ENCODE data around the gene EGLN2. TPM values are rescaled to one million over a fixed set of nuclear protein-coding genes. Genes with fewer than 3 reads are reported as not detected.

EGLN2 gene
- total RNA-seq, 1 experiment from 2014 or later = 131 TPM

- H4K8ac ChIP-seq (replicated peaks; ENCODE audit: insufficient read length, low read depth, low read length) = no peak overlapping the region
- H3K9me3 ChIP-seq (ENCODE audit: control insufficient read depth, low read depth, low read length) = no peaks in the 10 kb centered on the region
- no peak overlapping the region for H3K4me2 ChIP-seq (ENCODE audit: insufficient read depth, insufficient read length, low read length)
- DNase-seq = no peak
- H3K4ac ChIP-seq (ENCODE audit: low read depth, low read length) = no peak overlapping the region
- no peak overlapping the region for H3T11ph ChIP-seq (ENCODE audit: low read length)
- H3K23me2 ChIP-seq (ENCODE audit: insufficient read length, low read depth, low read length, poor library complexity, severe bottlenecking) = no peaks in the 10 kb centered on the region
- H2AK5ac ChIP-seq (ENCODE audit: insufficient read length, low read length) = no peak overlapping the region
- H4K20me1 ChIP-seq (ENCODE audit: control insufficient read depth, insufficient read depth, insufficient read length) = peaks cover 3% of the 10 kb centered on the region
- H3K4me1 Mint-ChIP-seq = peaks cover 18 to 27% of the 10 kb centered on the region in 2 experiments
- H3K18ac ChIP-seq (ENCODE audit: insufficient read length, low read depth, low read length) = no peak overlapping the region
- no peak overlapping the region for H3K23ac ChIP-seq (ENCODE audit: insufficient read length, low read depth, low read length)
- H3K9ac ChIP-seq (ENCODE audit: extremely low read depth, insufficient read length, low read length) = no peak overlapping the region
- peaks cover 17% of the 10 kb centered on the region for H3K79me1 ChIP-seq (ENCODE audit: insufficient read depth, low read depth, low read length, poor library complexity, severe bottlenecking)
- no peaks in the 10 kb centered on the region for H3K4me1 ChIP-seq (ENCODE audit: insufficient read depth, low read length)
- peak overlapping the region in 2 of 3 experiments; percentile 16 to 33; a peak in 4 of 7 replicates for H3K27ac Mint-ChIP-seq
- no peak overlapping the region for H2BK12ac ChIP-seq (ENCODE audit: insufficient read length, low read depth, low read length)
- H4K91ac ChIP-seq (ENCODE audit: insufficient read length, low read depth, low read length) = no peak overlapping the region
- TF ChIP-seq, protein P1, sequence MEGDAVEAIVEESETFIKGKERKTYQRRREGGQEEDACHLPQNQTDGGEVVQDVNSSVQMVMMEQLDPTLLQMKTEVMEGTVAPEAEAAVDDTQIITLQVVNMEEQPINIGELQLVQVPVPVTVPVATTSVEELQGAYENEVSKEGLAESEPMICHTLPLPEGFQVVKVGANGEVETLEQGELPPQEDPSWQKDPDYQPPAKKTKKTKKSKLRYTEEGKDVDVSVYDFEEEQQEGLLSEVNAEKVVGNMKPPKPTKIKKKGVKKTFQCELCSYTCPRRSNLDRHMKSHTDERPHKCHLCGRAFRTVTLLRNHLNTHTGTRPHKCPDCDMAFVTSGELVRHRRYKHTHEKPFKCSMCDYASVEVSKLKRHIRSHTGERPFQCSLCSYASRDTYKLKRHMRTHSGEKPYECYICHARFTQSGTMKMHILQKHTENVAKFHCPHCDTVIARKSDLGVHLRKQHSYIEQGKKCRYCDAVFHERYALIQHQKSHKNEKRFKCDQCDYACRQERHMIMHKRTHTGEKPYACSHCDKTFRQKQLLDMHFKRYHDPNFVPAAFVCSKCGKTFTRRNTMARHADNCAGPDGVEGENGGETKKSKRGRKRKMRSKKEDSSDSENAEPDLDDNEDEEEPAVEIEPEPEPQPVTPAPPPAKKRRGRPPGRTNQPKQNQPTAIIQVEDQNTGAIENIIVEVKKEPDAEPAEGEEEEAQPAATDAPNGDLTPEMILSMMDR (conservative IDR thresholded peaks at IDR 0.05) = no peak
- no peaks in the 10 kb centered on the region; the same call in 1 of the 2 replicates for H3K27me3 ChIP-seq (ENCODE audit: insufficient read depth, low read length)
- H2BK5ac ChIP-seq (ENCODE audit: insufficient read length, low read length) = no peak overlapping the region
- peak overlapping the region; percentile 0 to 1; a peak in 2 of 5 replicates for H3K4me3 Mint-ChIP-seq
- no peak overlapping the region for H2BK20ac ChIP-seq (ENCODE audit: low read depth, low read length, poor library complexity, severe bottlenecking)
- no peak overlapping the region for H2BK15ac ChIP-seq (ENCODE audit: low read depth, low read length)
- peaks cover 37% of the 10 kb centered on the region; the same call in 1 of the 2 replicates for H3K79me2 ChIP-seq (ENCODE audit: insufficient read depth, low read length)
- H2BK120ac ChIP-seq (ENCODE audit: low read depth, low read length, poor library complexity, severe bottlenecking) = no peak overlapping the region
- WGBS (ENCODE audit: extremely low coverage, insufficient read length, low lambda C conversion rate) = no CpG with 5 or more reads among the region's 11 CpGs
- no peak overlapping the region for H3K14ac ChIP-seq (ENCODE audit: insufficient read depth, low read length)
- no peak overlapping the region for H3K56ac ChIP-seq (ENCODE audit: insufficient read length, low read depth, low read length)
- H3K36me3 Mint-ChIP-seq (ENCODE audit: insufficient read depth in 1 of 3, low read depth in 3 of 3) = peaks cover 67 to 90% (median 82%) of the 10 kb centered on the region in 3 experiments
- no peaks in the 10 kb centered on the region; the same call in none of the 2 replicates for H3K27me3 Mint-ChIP-seq (ENCODE audit: low read depth)
- H3K9me3 Mint-ChIP-seq = no peaks in the 10 kb centered on the region
- no peak overlapping the region for H3K27ac ChIP-seq (ENCODE audit: insufficient read length, low read depth, low read length)
- H4K5ac ChIP-seq (ENCODE audit: insufficient read length, low read depth, low read length) = no peak overlapping the region
- no peak overlapping the region for H2AFZ ChIP-seq (ENCODE audit: low read length)
These were observed 42.4 kb upstream of the EGLN2 start for GRCh38 chr19:40756502-40757110.
